ENCODE results near the gene PI4KB. TPM values are rescaled to one million over a fixed set of nuclear protein-coding genes. Genes with fewer than 3 reads are reported as not detected.
"Not testable (repeated sequence)": the region's sequence is repeated elsewhere in the genome, so short reads cannot be mapped to it uniquely, and the experiment has no call there.

The PI4KB gene
- total RNA-seq, 1 experiment from 2014 or later = 52.7 TPM

DNA sequence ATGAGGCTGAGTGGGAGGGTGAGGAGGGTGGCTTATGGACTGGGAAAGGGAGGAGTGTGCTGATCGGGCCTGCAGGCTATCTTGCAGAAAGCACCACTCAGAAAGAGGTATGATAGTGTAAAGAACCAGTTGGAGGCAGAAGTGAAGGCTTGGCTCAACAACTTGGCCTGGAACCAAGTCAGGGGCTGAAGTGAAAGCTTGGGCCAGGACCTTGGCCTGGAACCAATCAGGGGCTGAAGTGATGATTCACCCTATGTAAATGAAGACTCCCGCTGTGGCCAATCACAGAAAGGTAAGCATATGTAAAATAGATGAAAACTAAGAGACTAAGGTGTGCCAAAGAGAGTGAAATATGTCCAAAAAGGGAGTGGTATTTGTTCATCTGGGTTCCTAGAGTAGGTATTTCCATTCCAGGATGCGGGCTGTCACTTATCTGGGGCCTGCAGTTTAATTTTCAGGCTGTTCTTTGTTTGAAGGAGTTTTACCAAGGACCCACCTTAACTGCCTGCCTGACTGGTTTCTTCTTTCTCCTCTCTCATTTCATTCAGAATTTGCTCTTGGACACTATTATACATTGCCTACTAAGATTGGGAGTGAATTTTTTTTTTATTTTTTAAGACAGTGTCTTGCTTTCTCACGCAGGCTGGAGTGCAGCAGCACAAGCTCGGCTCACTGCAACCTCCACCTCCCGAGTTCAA is 25.0 kb upstream of the PI4KB start:
- H3K27me3 Mint-ChIP-seq (ENCODE audit: insufficient read depth, unreplicated experiment) = no peaks in the 10 kb centered on the region
- BruUV-seq (replicated peaks) = no TSS peak
- Histone ChIP-seq H3K27me3 (replicated peaks; ENCODE audit: control insufficient read depth, insufficient read depth, low read length) (no peaks in the 10 kb centered on the region), H3K4me1 (peaks cover 6% of the 10 kb centered on the region; the same call in 1 of the 2 replicates), H3K4me3 (ENCODE audit: low read depth, low read length) (no peak overlapping the region), H3K9me3 (peaks cover 21% of the 10 kb centered on the region), H3K36me3 (ENCODE audit: control insufficient read depth, insufficient read depth, low read length) (no peaks in the 10 kb centered on the region)
- intact Hi-C loops (cut with micrococcal nuclease; ENCODE audit: unreplicated experiment) = no loop called here
- DNase-seq = no peak
- no peak overlapping the region for H3K4me3 Mint-ChIP-seq (ENCODE audit: unreplicated experiment)
- TF ChIP-seq, protein P1, sequence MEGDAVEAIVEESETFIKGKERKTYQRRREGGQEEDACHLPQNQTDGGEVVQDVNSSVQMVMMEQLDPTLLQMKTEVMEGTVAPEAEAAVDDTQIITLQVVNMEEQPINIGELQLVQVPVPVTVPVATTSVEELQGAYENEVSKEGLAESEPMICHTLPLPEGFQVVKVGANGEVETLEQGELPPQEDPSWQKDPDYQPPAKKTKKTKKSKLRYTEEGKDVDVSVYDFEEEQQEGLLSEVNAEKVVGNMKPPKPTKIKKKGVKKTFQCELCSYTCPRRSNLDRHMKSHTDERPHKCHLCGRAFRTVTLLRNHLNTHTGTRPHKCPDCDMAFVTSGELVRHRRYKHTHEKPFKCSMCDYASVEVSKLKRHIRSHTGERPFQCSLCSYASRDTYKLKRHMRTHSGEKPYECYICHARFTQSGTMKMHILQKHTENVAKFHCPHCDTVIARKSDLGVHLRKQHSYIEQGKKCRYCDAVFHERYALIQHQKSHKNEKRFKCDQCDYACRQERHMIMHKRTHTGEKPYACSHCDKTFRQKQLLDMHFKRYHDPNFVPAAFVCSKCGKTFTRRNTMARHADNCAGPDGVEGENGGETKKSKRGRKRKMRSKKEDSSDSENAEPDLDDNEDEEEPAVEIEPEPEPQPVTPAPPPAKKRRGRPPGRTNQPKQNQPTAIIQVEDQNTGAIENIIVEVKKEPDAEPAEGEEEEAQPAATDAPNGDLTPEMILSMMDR (IDR thresholded peaks at IDR 0.05; ENCODE audit: insufficient read depth in 1 of 2, low read depth in 1 of 2, low read length in 1 of 2, severe bottlenecking in 1 of 2, unreplicated experiment in 1 of 2) = no peak
- no peak overlapping the region for H3K27ac Mint-ChIP-seq (ENCODE audit: unreplicated experiment)
- CTCF ChIA-PET = interaction anchor here (0.8 kb wide), 1 partner anchor 47 kb away, joined by 5 read pairs; the partner anchor contains the start of gene PSMB4
- H3K36me3 Mint-ChIP-seq (ENCODE audit: insufficient read depth, unreplicated experiment) = peaks cover 11% of the 10 kb centered on the region
- POLR2A ChIA-PET = no interaction called here
- H3K4me1 Mint-ChIP-seq (ENCODE audit: low read depth, unreplicated experiment) = peaks cover 7% of the 10 kb centered on the region
- peaks cover 10% of the 10 kb centered on the region for H3K9me3 Mint-ChIP-seq (ENCODE audit: unreplicated experiment)

DNA sequence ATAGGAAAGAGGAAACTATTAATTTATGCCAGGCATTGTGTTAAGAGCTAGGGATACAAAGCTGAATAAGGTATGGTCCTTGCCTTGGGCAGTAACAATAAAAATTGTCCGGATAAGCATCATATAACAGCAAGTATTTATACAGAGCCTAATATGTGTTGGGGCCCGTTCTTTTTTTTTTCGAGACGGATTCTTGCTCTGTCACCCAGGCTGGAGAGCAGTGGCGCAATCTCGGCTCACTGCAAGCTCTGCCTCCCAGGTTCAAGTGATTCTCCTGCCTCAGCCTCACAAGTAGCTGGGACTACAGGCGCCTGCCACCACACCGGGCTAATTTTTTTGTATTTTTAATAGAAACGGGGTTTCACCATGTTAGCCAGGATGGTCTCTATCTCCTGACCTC is 23.1 kb upstream of the PI4KB start:
- peaks cover 20% of the 10 kb centered on the region for H3K36me3 Mint-ChIP-seq (ENCODE audit: insufficient read depth, unreplicated experiment)
- BruUV-seq (replicated peaks); H3K4me1 ChIP-seq; H3K4me3 Mint-ChIP-seq (ENCODE audit: unreplicated experiment); H3K27me3 ChIP-seq (replicated peaks; ENCODE audit: control insufficient read depth, insufficient read depth, low read length); H3K4me3 ChIP-seq (ENCODE audit: low read depth, low read length); H3K36me3 ChIP-seq (ENCODE audit: control insufficient read depth, insufficient read depth, low read length); intact Hi-C loops (cut with micrococcal nuclease; ENCODE audit: unreplicated experiment); POLR2A ChIA-PET; H3K27me3 Mint-ChIP-seq (ENCODE audit: insufficient read depth, unreplicated experiment); DNase-seq; H3K27ac Mint-ChIP-seq (ENCODE audit: unreplicated experiment); H3K9me3 Mint-ChIP-seq (ENCODE audit: unreplicated experiment): not testable (repeated sequence)
- H3K4me1 Mint-ChIP-seq (ENCODE audit: low read depth, unreplicated experiment) = peaks cover 18% of the 10 kb centered on the region
- peaks cover 21% of the 10 kb centered on the region for H3K9me3 ChIP-seq
- CTCF ChIA-PET = interaction anchor here (0.5 to 0.6 kb wide), 2 partner anchors 22 to 818 kb away, joined by 3 read pairs; no protein-coding TSS in a partner anchor

DNA sequence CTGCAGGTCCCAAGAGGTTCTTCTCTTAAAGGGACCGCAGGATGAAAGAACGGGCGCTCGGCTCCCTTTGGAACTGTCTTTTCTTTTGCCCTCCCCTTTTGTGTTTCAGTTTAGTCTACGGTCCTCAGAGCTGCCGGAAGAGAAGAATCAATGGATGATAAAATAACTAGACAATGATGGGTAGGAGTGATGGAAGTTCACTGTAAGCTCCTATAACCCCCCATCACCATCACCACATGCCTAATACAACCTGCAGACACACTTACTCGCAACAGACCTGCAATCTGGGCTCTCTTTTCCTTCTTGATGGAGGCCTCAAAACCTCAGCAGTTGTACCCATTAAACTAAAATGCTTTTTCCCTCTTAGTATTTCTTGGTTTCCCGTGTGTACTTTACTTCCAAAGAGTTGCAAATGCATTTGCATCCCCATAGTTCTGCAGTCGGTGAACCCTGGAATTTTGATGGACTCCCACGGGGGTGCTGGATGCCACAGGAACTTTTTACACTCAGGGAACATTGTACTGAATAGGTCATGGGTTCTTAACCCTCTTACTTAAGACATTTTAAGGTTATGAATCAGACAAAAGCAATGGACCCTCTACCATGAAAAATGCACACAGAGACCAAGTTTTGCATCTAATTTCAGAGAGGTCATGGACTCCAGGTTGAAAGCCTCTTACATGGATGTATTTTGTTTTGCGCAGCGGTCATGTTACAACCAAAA is 20.5 kb upstream of the PI4KB start:
- Histone ChIP-seq H3K27me3 (replicated peaks; ENCODE audit: control insufficient read depth, insufficient read depth, low read length) (no peaks in the 10 kb centered on the region), H3K9me3 (peaks cover 21% of the 10 kb centered on the region), H3K36me3 (ENCODE audit: control insufficient read depth, insufficient read depth, low read length) (no peaks in the 10 kb centered on the region), H3K4me1 (peaks cover 6% of the 10 kb centered on the region; the same call in 1 of the 2 replicates), H3K4me3 (ENCODE audit: low read depth, low read length) (peak overlapping the region; percentile 24)
- intact Hi-C loops (cut with micrococcal nuclease; ENCODE audit: unreplicated experiment) = loop anchor here (5.0 to 10.0 kb wide), 2 partner anchors 47 to 65 kb away; partner anchors contain the start of genes PSMB4 and ZNF687
- Mint-ChIP-seq H3K9me3 (ENCODE audit: unreplicated experiment) (peaks cover 10% of the 10 kb centered on the region), H3K4me3 (ENCODE audit: unreplicated experiment) (peak overlapping the region; percentile 93), H3K36me3 (ENCODE audit: insufficient read depth, unreplicated experiment) (peaks cover 20% of the 10 kb centered on the region), H3K27ac (ENCODE audit: unreplicated experiment) (peak overlapping the region; percentile 95), H3K4me1 (ENCODE audit: low read depth, unreplicated experiment) (peaks cover 18% of the 10 kb centered on the region), H3K27me3 (ENCODE audit: insufficient read depth, unreplicated experiment) (no peaks in the 10 kb centered on the region)
- no peak for DNase-seq
- CTCF ChIA-PET = interaction anchor here (0.8 kb wide), 1 partner anchor 47 kb away, joined by 5 read pairs; no protein-coding TSS in a partner anchor
- TSS peak; percentile 84 for BruUV-seq (replicated peaks)
- TF ChIP-seq, protein P1 (IDR thresholded peaks at IDR 0.05; ENCODE audit: insufficient read depth in 1 of 2, low read depth in 1 of 2, low read length in 1 of 2, severe bottlenecking in 1 of 2, unreplicated experiment in 1 of 2) = no peak
- POLR2A ChIA-PET = interaction anchor here (1.0 kb wide), 1 partner anchor 21 kb away, joined by 4 read pairs; the partner anchor contains the start of gene PI4KB

Data from Caco-2 (cell line).